Smooth muscle cell (in vitro differentiated cells): ENCODE results near the gene CBX8. TPM values are rescaled to one million over a fixed set of nuclear protein-coding genes. Genes with fewer than 3 reads are reported as not detected.

ENCODE experiments used
- DNase-seq: peaks from one replicate; lab custom pipeline; 2025; ENCODE audit not compliant: unreplicated experiment; lab: John Stamatoyannopoulos, UW
- H2AFZ ChIP-seq: fragments of 200-600 bp; sonication (generic); 2 replicates; pipeline ENCODE4 v1.6.0; 2016; ENCODE audit warnings: antibody characterized with exemption, low read depth, mild to moderate bottlenecking
- H3F3A ChIP-seq: fragments of 200-600 bp; sonication (generic); 2 replicates; pipeline ENCODE4 v1.6.0; 2017; ENCODE audit warnings: antibody characterized with exemption, low read depth
- H3K27ac ChIP-seq: fragments of 200-600 bp; sonication (generic); 2 replicates; pipeline ENCODE4 v1.5.1; 2016; ENCODE audit warnings: low read depth, mild to moderate bottlenecking
- H3K27me3 ChIP-seq: fragments of 200-600 bp; sonication (generic); 2 replicates; pipeline ENCODE4 v1.6.1; 2016; ENCODE audit warnings: low read depth, mild to moderate bottlenecking
- H3K36me3 ChIP-seq: fragments of 200-600 bp; sonication (generic); 2 replicates; pipeline ENCODE4 v1.5.1; 2016; ENCODE audit warnings: low read depth
- H3K4me1 ChIP-seq: fragments of 200-600 bp; sonication (generic); 2 replicates; pipeline ENCODE4 v1.5.1; 2016; ENCODE audit warnings: low read depth
- H3K4me2 ChIP-seq: fragments of 200-600 bp; sonication (generic); 2 replicates; pipeline ENCODE4 v1.6.0; 2016; ENCODE audit warnings: mild to moderate bottlenecking
- H3K4me3 ChIP-seq: fragments of 200-600 bp; sonication (generic); 2 replicates; pipeline ENCODE4 v1.5.1; 2016; ENCODE audit warnings: mild to moderate bottlenecking
- H3K79me2 ChIP-seq: fragments of 200-600 bp; sonication (generic); 2 replicates; pipeline ENCODE4 v1.6.0; 2016; ENCODE audit warnings: low read depth, mild to moderate bottlenecking
- H3K9ac ChIP-seq: fragments of 200-600 bp; sonication (generic); 2 replicates; pipeline ENCODE4 v1.6.0; 2016; ENCODE audit warnings: low read depth
- H3K9me3 ChIP-seq: fragments of 200-600 bp; sonication (generic); replicated peaks from 2 replicates; pipeline ENCODE4 v1.5.1; 2016; ENCODE audit warnings: low read depth
- H4K20me1 ChIP-seq: fragments of 200-600 bp; sonication (generic); 2 replicates; pipeline ENCODE4 v1.6.0; 2016; ENCODE audit warnings: low read depth
- CTCF ChIP-seq: fragments of 200-600 bp; sonication (generic); IDR thresholded peaks from 2 replicates; pipeline ENCODE4 v1.5.1; 2017; ENCODE audit warnings: borderline replicate concordance, mild to moderate bottlenecking, antibody characterized with exemption; ENCODE audit not compliant: insufficient read depth, poor library complexity, severe bottlenecking
- WGBS: methylation state at CpG from one replicate; pipeline ENCODE4 v1.1.7; 2016; ENCODE audit warnings: low lambda C conversion rate; 5-methylcytosine and 5-hydroxymethylcytosine counted together
- polyA plus RNA-seq: library from polyadenylated mRNA; unstranded; fragments of >200 nt; fragmentation: Nextera tagmentation; extraction: Ambion mirVana; gene quantifications from 2 replicates; pipeline ENCODE4 v1.2.1, GENCODE V29; 2016
- total RNA-seq: library from RNA; depleted of rRNA; stranded (reverse); fragments of >200 nt; gene quantifications from 2 replicates; pipeline ENCODE4 v1.2.3, GENCODE V29; 2014

The CBX8 gene
- total and polyA plus RNA-seq, 2 experiments from 2014 or later, result 2.6 to 4.3 TPM

DNA sequence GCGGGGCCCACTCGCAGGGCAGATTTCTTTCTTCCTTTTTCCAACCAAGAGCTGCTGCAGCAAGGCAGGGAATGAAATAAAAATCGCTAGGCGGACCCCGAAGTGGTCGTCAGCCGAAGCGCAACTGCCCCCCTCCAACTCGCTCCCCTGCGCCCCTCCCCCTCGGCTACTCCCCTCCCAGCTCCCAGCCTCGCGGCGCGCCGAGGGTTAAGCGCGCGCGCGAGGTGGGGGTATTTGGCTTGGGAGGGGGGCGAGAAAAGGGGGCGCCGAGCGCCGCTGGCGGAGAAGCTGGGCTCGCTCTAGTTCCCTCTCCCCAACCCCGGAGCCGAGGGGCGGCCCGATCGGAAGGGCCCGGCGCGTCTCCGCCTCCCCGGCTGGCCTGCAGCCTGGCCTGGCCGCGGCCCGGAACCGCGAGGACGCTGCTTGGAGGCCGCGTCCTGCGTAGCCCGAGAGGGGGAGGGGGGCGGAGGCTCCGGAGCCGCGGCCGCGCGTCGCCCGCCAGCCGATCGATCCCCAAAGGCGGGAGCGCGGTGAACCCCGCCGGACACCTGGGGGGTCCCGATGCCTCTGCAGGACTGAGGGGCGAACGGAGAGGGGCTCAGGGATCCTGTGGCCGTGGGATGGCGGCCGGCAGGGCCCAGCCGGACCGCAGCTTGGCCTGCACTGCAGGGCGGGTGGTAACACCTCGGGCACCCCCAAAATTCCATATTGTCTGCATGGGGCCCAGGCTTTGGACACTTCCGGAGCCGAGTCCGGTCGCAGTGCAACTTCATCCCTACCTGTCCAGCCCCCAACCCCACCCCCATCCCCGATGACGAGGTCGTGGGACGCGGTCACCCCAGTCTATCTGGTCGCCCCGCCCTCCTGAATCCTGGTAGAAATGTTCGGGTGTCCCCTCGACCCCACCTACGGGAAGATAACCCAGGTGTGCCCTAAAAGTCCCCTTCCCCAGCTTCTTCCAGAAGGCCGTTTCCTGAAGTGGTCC lies 47.2 kb upstream of the CBX8 start:
- Histone ChIP-seq H3K4me1 (peaks cover 31% of the 10 kb centered on the region), H3K4me2 (peak overlapping the region; percentile 100), H2AFZ (peak overlapping the region; percentile 93), H3K36me3 (no peaks in the 10 kb centered on the region), H3K27ac (peak overlapping the region; percentile 84), H3K4me3 (peak overlapping the region; percentile 62), H3K79me2 (no peaks in the 10 kb centered on the region), H3K27me3 (peaks cover 32% of the 10 kb centered on the region), H3K9me3 (no peaks in the 10 kb centered on the region), H4K20me1 (no peaks in the 10 kb centered on the region), H3K9ac (peak overlapping the region; percentile 42), H3F3A (peaks cover 24% of the 10 kb centered on the region)
- peak; percentile 21 for DNase-seq
- WGBS, result 5% methylated on average over 50 of the region's 89 CpGs
- no peak for TF ChIP-seq CTCF

DNA sequence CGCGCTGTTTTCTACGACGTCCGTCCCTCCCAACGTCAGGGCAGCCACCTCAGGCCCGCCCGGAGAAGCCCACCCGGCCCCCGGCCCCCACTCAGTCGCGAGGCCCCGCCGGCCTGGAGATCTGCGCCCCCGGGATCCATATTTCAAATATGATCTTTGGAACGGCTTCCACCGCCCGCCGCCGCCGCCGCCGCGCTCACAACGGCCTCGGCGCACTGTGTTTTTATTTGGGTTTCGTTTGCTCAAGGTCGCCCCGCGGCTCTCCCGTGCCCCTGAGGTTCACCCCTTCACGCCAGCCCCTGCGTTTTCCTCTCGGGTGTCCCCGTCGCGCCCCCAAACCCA lies 46.6 kb upstream of the CBX8 start:
- WGBS, result 3% methylated on average over 23 of the region's 39 CpGs
- Histone ChIP-seq H3K27me3 (peaks cover 32% of the 10 kb centered on the region), H3K4me1 (peaks cover 31% of the 10 kb centered on the region), H2AFZ (peak overlapping the region; percentile 93), H3K36me3 (no peaks in the 10 kb centered on the region), H3K9me3 (no peaks in the 10 kb centered on the region), H3K27ac (peak overlapping the region; percentile 19), H3K9ac (peak overlapping the region; percentile 42), H3K4me3 (peak overlapping the region; percentile 62), H3K4me2 (peak overlapping the region; percentile 100), H3K79me2 (no peaks in the 10 kb centered on the region), H4K20me1 (peaks cover 1% of the 10 kb centered on the region), H3F3A (peaks cover 24% of the 10 kb centered on the region)
- no peak for TF ChIP-seq CTCF
- no peak for DNase-seq

- no peak for TF ChIP-seq CTCF
- whole genome bisulfite sequencing, result 5% methylated on average over 62 of the region's 66 CpGs
- Histone ChIP-seq H3K9ac (no peak overlapping the region), H3K9me3 (no peaks in the 10 kb centered on the region), H4K20me1 (peaks cover 7% of the 10 kb centered on the region), H3K4me2 (peak overlapping the region; percentile 100), H3K27me3 (peaks cover 32% of the 10 kb centered on the region), H3K36me3 (no peaks in the 10 kb centered on the region), H3K79me2 (peaks cover 4% of the 10 kb centered on the region), H3K4me1 (peaks cover 35% of the 10 kb centered on the region), H3K4me3 (peak overlapping the region; percentile 62), H3K27ac (no peak overlapping the region), H3F3A (peaks cover 24% of the 10 kb centered on the region), H2AFZ (peak overlapping the region; percentile 93)
- no peak for DNase-seq
These were observed 46.0 kb upstream of the CBX8 start for GRCh38 chr17:79842656-79843473.
